Measurements from ENCODE around the gene RRAGC. TPM values are rescaled to one million over a fixed set of nuclear protein-coding genes. Genes with fewer than 3 reads are reported as not detected.

Gene RRAGC
- total and polyA plus RNA-seq, 10 of the 15 experiments (the other 5 are each of a cell fraction or from before 2014, with no cell fraction given), result 5.5 to 22.1 (median 15.0) TPM

GRCh38 chr1:38852780-38853179, 6.8 kb downstream of the RRAGC start (continued):
- TF ChIP-seq IRF3 (IDR thresholded peaks at IDR 0.05) (no peak), BCL3 (IDR thresholded peaks at IDR 0.05; ENCODE audit: borderline replicate concordance, insufficient read depth, low read depth, low read length, poor library complexity, severe bottlenecking) (no peak), STAT1 (conservative IDR thresholded peaks at IDR 0.05) (no peak), REST (IDR thresholded peaks at IDR 0.05; ENCODE audit: low read depth, low read length) (no peak), MYB (IDR thresholded peaks at IDR 0.05; ENCODE audit: borderline replicate concordance, low read depth, low read length) (no peak), TAF1 (IDR thresholded peaks at IDR 0.05; ENCODE audit: borderline replicate concordance, low read depth, low read length) (no peak), NFYB (IDR thresholded peaks at IDR 0.05; ENCODE audit: insufficient read depth, low read depth, low read length) (no peak), CUX1 (IDR thresholded peaks at IDR 0.05; ENCODE audit: insufficient replicate concordance, low read depth, low read length) (no peak), YY1 (IDR thresholded peaks at IDR 0.05; ENCODE audit: low read depth, low read length) (no peak), KAT2A (conservative IDR thresholded peaks at IDR 0.05; ENCODE audit: control insufficient read depth, low read depth, low read length) (no peak), TBL1XR1 (IDR thresholded peaks at IDR 0.05; ENCODE audit: low read depth, low read length) (no peak), JUNB (IDR thresholded peaks at IDR 0.05) (peak; percentile 88), ETV6 (conservative IDR thresholded peaks at IDR 0.05 in 1 of 2, IDR thresholded peaks at IDR 0.05 in 1 of 2; ENCODE audit: borderline replicate concordance in 1 of 2, low read depth in 1 of 2) (no peak; a peak in 1 of 4 replicates), ZBTB11 (CRISPR knock-in tag; IDR thresholded peaks at IDR 0.05) (no peak)
